KMS-11 (cell line): ENCODE data around the gene AQP5.

Experiments used
- H2AFZ ChIP-seq: fragments of 200-600 bp; sonication (generic); 2 replicates; pipeline ENCODE4 v1.6.1; 2016; ENCODE audit warnings: antibody characterized with exemption, mixed run types, low read depth
- H3K27ac ChIP-seq: fragments of 200-600 bp; sonication (generic); 2 replicates; pipeline ENCODE4 v1.6.1; 2016; ENCODE audit warnings: mild to moderate bottlenecking, mixed run types
- H3K27me3 ChIP-seq: fragments of 200-600 bp; sonication (generic); 2 replicates; pipeline ENCODE4 v1.6.1; 2017; ENCODE audit warnings: mild to moderate bottlenecking, low read depth, mixed run types, moderate library complexity; ENCODE audit not compliant: insufficient read depth
- H3K36me3 ChIP-seq: fragments of 200-600 bp; sonication (generic); 2 replicates; pipeline ENCODE4 v1.6.1; 2017; ENCODE audit warnings: mild to moderate bottlenecking, mixed run types; ENCODE audit not compliant: insufficient read depth
- H3K4me1 ChIP-seq: fragments of 200-600 bp; sonication (generic); 2 replicates; pipeline ENCODE4 v1.6.1; 2016; ENCODE audit warnings: mild to moderate bottlenecking, low read depth, mixed run types; ENCODE audit not compliant: poor library complexity, severe bottlenecking
- H3K4me2 ChIP-seq: fragments of 200-600 bp; sonication (generic); 2 replicates; pipeline ENCODE4 v1.7.0; 2016; ENCODE audit warnings: mild to moderate bottlenecking, mixed run types
- H3K4me3 ChIP-seq: fragments of 200-600 bp; sonication (generic); IDR thresholded peaks from 2 replicates; pipeline ENCODE4 v1.6.1; 2017; ENCODE audit warnings: low read depth, low read length, mixed read lengths; ENCODE audit not compliant: insufficient read depth
- H3K79me2 ChIP-seq: fragments of 200-600 bp; sonication (generic); 2 replicates; pipeline ENCODE4 v1.6.1; 2016; ENCODE audit warnings: low read depth, mixed run types; ENCODE audit not compliant: insufficient read depth
- H3K9ac ChIP-seq: fragments of 200-600 bp; sonication (generic); 2 replicates; pipeline ENCODE4 v1.6.1; 2016; ENCODE audit warnings: mild to moderate bottlenecking, mixed run types
- H4K20me1 ChIP-seq: fragments of 200-600 bp; sonication (generic); 2 replicates; pipeline ENCODE4 v1.6.1; 2016; ENCODE audit warnings: mild to moderate bottlenecking, mixed run types; ENCODE audit not compliant: insufficient read depth
- TF ChIP-seq, protein P1 (sequence below): fragments of 200-600 bp; sonication (generic); conservative IDR thresholded peaks from 2 replicates; pipeline ENCODE4 v1.6.1; 2017; ENCODE audit warnings: low read depth, mild to moderate bottlenecking, antibody characterized with exemption, low read length, moderate library complexity, mixed read lengths

AQP5 gene

DNA sequence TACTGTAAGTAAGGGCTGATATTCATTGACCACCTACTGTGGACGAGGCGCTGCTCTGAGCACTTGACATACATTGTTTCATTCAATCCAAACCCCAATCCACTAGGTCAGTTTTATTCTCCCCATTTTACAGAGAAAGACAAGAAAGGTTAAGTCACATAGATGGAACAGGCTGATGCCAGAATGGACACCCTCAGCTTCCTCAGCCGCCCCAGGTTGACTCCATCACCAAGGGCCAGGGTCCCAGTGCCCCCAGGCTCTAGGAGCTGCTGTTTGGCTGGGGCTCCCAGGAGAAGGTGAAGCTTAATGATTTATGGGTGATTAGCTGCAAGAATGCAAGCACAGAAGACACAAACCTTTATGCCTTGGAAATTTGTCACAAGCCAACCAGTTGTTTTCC is 11.8 kb upstream of the AQP5 start:
- H4K20me1 ChIP-seq = no peaks in the 10 kb centered on the region
- no peaks in the 10 kb centered on the region for H3K79me2 ChIP-seq
- H3K27me3 ChIP-seq = no peaks in the 10 kb centered on the region
- TF ChIP-seq, protein P1, sequence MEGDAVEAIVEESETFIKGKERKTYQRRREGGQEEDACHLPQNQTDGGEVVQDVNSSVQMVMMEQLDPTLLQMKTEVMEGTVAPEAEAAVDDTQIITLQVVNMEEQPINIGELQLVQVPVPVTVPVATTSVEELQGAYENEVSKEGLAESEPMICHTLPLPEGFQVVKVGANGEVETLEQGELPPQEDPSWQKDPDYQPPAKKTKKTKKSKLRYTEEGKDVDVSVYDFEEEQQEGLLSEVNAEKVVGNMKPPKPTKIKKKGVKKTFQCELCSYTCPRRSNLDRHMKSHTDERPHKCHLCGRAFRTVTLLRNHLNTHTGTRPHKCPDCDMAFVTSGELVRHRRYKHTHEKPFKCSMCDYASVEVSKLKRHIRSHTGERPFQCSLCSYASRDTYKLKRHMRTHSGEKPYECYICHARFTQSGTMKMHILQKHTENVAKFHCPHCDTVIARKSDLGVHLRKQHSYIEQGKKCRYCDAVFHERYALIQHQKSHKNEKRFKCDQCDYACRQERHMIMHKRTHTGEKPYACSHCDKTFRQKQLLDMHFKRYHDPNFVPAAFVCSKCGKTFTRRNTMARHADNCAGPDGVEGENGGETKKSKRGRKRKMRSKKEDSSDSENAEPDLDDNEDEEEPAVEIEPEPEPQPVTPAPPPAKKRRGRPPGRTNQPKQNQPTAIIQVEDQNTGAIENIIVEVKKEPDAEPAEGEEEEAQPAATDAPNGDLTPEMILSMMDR = no peak
- H3K4me2 ChIP-seq = no peak overlapping the region
- peaks cover 4% of the 10 kb centered on the region for H3K4me1 ChIP-seq
- H3K27ac ChIP-seq = no peak overlapping the region
- H2AFZ ChIP-seq = no peak overlapping the region
- H3K9ac ChIP-seq = no peak overlapping the region
- no peaks in the 10 kb centered on the region for H3K36me3 ChIP-seq
- no peak overlapping the region for H3K4me3 ChIP-seq

DNA sequence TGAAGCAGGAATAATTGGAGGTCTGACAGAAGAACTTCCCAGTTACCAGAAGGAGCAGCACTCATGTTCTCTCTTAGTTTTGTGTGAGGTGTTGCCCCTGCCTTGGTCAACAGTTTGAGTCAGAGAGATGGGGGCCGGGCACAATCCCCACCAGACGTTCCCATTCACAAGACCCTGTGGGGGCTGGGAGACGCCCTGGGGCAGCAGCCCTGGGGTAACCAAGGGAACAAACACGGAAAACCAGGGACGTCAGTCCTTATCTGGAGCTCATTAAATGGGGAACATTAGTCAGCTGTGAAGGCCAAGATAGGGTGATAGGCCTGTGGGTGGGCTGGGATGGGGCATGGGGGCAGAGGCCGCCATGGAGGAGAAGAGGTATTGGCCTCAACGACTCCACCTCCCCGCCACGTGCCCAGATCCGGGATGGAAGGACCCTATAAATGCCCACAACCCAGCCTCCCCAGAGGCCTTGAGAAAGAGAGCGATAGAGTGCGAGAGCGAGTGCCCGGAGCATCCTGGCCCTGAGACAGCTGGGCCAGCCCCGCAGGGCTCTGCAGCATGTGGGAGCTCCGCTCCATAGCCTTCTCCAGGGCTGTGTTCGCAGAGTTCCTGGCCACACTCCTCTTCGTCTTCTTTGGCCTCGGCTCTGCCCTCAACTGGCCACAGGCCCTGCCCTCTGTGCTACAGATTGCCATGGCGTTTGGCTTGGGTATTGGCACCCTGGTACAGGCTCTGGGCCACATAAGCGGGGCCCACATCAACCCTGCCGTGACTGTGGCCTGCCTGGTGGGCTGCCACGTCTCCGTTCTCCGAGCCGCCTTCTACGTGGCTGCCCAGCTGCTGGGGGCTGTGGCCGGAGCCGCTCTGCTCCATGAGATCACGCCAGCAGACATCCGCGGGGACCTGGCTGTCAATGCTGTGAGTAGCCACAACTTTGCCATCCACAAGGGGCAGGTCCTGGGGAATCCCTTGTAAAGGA is 11.1 kb upstream of the AQP5 start, which contains the start of gene AQP2:
Gene AQP2 (plus strand): TSS at position 465 of the 979 bp plus-strand sequence. CDS start 94 bp downstream, at position 559.
- Histone ChIP-seq H3K4me3 (no peak within 1 kb of the TSS), H2AFZ (no peak within 1 kb of the TSS), H4K20me1 (no peaks in the 10 kb centered on the region), H3K27ac (no peak within 1 kb of the TSS), H3K4me1 (peaks cover 4% of the 10 kb centered on the region), H3K9ac (no peak within 1 kb of the TSS), H3K36me3 (no peaks in the 10 kb centered on the region), H3K27me3 (no peaks in the 10 kb centered on the region), H3K79me2 (no peaks in the 10 kb centered on the region), H3K4me2 (no peak within 1 kb of the TSS)
- TF ChIP-seq, protein P1 = no peak

DNA sequence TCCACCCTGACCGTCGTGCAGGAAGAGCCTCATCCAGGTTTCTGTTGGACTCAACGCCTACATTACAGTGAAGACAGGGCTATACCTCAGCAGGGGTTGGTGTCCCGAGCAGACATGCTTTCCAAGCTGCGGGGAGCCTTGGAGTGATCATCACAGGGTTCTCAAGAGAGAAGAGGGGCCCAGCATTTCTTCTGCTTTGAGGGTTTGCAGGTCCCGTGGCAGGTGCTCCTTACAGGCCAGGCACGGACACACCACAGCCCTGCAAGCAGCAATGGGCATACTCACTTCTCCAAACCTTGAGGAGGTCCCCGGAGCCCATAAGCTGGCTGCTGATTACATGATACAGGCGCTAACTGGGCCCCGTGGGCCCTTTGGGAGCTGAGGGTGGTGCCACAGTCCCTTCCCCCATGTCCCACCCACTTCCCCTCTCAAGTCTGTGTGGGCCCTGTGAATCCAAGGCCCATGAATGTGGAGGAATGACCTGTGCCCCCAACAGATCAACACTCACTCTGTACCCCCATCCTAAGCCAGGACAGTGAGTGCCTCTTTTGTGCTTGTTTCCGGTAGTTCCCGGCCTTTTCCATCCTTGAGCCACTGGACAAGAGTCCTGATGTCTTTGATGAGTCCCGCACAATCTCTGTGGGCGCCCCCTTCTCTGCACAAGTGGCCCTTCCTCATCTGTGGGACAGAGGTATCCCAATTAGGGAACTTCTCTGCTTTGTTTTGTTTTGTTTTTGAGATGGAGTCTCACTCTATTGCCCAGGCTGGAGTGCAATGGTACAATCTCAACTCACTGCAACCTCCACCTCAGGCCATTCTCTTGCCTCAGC is 10.0 kb upstream of the AQP5 start:
- Histone ChIP-seq H3K9ac (no peak overlapping the region), H3K36me3 (no peaks in the 10 kb centered on the region), H3K4me2 (no peak overlapping the region), H3K4me1 (no peaks in the 10 kb centered on the region), H4K20me1 (no peaks in the 10 kb centered on the region), H3K27me3 (no peaks in the 10 kb centered on the region), H3K79me2 (no peaks in the 10 kb centered on the region), H2AFZ (no peak overlapping the region), H3K27ac (no peak overlapping the region), H3K4me3 (no peak overlapping the region)
- TF ChIP-seq, protein P1 = no peak

DNA sequence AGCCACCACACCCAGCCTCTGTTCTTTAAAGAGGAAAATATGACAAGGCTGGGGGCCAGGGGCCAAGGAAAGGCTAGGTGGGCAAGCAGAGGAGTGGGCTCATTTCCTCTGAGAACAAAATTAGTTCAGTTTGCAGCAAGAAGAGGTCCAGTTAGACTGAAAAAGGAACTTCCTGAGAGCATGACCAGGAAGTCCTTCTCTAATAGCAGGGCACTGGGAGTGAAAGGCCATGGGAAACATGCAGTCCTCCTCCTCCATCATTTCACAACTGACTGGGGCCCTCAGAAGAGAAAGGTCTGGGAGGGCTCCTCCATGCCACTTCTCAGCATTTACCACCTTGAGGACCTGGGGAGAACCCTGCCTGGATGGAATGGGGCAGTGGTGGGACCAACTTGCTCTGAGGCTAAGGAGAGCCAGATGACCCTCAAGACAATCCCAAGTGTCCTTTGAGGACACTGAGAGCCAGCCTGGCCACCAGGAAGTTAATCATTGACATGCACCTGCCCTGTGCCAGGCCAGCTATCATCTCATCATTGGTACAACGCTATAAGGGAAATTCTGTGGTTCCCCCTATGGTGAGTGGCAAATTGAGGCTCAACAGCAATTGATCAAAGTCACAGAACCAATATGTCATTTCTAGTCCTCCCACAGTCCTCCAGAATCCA is 9.1 kb upstream of the AQP5 start:
- no peak overlapping the region for H2AFZ ChIP-seq
- H3K4me3 ChIP-seq = no peak overlapping the region
- H3K27me3 ChIP-seq = peaks cover 4% of the 10 kb centered on the region; the same call in 1 of the 2 replicates
- no peak overlapping the region for H3K4me2 ChIP-seq
- H4K20me1 ChIP-seq = no peaks in the 10 kb centered on the region
- H3K79me2 ChIP-seq = no peaks in the 10 kb centered on the region
- H3K9ac ChIP-seq = no peak overlapping the region
- H3K36me3 ChIP-seq = no peaks in the 10 kb centered on the region
- TF ChIP-seq, protein P1 = no peak
- H3K4me1 ChIP-seq = no peaks in the 10 kb centered on the region
- H3K27ac ChIP-seq = no peak overlapping the region
